ENCODE measurements around the gene BSN. TPM values are rescaled to one million over a fixed set of nuclear protein-coding genes. Genes with fewer than 3 reads are reported as not detected.
A peak's percentile ranks its signal among the peaks of the same experiment; 100 is the strongest.
"Not testable (repeated sequence)": the region's sequence is repeated elsewhere in the genome, so short reads cannot be mapped to it uniquely, and the experiment has no call there.

BSN gene
- polyA plus RNA-seq, 12 donors: 0.43 to 1.5 (median 1.2) TPM; not detected in 1

DNA sequence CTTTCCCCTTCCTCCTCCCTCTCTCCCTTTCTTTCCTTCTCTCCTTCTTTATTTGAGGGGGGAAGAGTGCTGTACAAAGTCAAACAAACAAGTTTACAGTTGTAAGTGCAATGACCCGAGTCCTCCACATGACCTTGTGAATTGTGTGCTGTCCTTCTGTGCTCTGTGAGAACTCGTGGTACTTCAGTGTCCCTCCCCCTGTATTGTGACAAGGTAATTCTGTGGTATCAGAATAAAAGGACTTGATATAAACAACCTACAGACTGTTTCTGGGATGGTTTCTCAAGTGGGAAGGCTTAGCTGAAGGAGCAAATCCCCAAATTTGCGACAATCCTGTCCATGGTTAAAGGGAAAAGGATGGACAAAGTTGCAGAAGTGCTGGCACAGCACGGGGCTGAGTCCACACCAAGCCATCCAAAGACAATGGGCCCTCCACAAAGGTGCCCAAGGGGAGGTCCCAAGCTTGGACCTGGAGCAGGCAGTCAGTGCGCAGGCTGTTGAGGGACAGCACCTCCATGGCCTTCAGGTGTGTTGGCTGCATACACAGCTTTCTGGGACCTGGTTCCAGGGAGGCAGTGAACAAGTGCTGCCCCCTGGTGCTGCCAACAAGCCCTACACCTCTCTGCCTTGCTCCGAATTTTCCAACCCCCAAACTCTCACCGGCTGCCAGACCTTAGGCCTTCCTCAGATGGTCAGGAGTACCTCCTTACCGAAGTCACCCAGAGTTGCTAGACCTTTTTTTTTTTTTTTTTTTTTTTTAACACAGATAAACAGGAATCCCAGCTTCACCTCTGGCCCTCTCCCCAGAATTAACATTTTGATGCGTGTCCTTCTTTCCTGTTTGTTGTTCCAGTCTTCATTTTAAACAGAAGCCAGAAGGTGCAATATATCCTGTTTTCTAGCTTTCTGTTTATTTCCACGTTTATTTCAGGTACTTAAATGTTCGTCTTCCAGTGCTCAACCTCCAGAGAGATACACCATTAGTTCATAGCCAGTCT, 117.3 kb downstream of the BSN start:
- DNase-seq: peak; percentile 63

GRCh38 chr3:49673121-49673714, 118.9 kb downstream of the BSN start:
- DNase-seq: no peak

DNA sequence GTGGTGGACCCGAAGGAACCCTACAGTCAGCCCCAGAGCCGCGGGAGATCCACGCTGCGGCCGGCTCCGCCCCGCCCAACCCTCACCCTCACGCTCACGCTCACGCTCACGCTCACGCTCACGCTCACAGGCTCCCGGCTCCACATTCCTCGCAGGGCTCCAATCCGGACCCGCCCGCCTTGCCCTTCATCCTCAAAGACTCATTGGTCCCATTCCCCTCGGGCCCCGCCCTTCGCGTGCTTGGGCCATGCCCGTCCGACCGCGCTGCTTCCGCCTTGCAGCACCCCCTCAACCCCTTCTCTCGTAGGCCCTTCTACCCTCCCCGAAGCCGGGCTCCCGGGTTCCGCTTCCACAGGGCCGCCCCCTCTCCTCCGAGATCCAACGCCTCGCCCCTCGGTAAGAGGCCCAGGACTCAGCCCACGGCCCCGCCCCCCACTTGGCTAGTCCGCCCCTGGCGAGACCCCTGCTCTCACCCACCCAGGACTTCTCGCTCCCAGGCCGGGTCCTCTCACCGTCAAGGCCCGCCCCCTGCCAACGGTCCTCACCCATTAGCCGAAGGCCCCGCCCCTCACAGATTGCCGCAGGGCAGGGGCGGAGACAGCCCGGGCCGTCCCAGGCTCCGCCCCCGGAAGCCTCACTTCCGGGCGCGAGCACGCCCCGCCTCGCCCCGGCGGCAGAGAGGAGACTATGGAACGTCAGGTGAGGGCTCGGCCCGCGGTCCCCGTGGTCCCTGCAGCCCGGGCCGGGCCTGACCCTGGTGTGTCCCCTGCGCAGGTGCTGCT, 119.6 kb downstream of the BSN start, which contains the start of gene APEH:
APEH (plus strand) TSS at position 637 of the 782 bp plus-strand sequence; CDS start at position 688, 51 bp downstream.
- peak; percentile 92 for DNase-seq

- DNase-seq: peak; percentile 13
These were observed 120.3 kb downstream of the BSN start for GRCh38 chr3:49674497-49674983.

DNA sequence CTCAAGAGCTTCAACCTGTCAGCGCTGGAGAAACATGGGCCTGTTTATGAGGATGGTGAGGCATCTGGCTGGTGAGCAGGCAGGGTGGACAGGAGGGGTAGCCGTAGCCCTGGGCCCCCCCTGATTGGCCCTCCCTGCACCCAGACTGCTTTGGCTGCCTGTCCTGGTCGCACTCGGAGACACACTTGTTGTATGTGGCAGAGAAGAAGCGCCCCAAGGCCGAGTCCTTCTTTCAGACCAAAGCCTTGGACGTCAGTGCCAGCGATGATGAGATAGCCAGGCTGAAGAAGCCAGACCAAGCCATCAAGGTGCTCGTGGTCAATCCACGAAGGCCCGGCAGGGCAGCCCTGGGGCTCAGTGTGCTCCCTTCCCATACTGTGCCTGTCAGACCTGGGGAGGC, 121.6 kb downstream of the BSN start:
- no peak for DNase-seq

DNA sequence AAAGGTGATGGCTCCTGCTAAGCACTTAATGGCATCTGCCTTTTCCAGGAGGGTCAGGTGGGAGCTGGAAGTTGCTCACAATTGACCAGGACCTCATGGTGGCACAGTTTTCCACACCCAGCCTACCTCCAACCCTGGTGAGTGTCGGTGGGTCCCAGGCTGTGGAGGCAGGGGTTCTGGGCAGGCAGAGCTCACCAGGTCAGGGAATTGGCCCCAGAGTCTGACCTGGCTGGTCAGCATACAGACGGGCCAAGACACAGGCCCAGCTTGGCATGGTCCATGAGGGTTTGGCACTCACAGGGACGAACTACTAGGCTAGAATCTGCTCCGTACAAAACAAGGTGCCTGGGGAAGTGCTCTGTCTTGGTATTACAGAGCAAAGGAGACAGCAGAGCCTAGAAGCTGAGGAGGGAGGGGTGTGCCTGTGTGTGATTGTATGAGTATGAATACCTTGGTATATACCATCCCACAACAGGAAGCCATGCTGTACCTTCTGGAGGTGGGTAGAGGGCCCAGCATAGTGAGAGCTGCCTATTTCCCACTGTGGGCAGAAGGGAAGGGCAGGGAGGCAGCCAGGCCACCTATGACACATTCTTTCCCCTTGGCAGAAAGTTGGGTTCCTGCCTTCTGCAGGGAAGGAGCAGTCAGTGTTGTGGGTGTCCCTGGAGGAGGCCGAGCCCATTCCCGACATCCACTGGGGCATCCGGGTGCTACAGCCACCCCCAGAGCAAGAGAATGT, 126.4 kb downstream of the BSN start:
- DNase-seq: no peak

DNA sequence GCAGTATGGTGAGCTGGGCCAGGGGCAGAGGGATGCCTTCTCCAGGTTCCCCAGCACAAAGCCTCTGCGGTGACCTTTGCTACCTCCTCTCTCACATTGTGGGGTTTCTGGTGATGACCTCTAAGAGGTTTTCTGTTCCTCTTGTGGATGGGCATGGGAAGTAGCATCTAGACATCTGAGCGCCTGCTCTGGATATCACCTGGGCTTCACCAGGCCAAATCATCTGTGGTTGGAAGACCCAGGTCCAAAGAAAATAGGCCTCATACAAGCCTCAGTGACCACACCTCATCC, 126.9 kb downstream of the BSN start:
- DNase-seq: no peak

GRCh38 chr3:49681543-49681942, 127.3 kb downstream of the BSN start:
- DNase-seq: no peak

DNA sequence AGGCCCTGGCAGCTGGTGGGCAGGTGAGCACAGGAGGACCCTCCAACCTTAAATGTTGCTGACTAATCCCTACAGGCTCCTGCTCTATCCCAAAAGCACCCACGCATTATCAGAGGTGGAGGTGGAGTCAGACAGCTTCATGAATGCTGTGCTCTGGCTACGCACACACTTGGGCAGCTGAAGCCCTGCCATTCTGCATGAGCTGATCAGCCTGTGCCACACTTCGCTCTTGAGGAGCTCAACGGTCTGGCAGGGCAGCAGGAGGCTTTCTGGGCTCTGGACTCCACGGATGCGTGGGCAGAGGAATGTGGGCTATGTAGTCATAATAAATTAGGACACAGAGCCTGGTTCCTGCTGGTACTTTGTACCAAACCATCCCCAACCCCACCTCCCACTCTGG, 128.9 kb downstream of the BSN start:
- DNase-seq: no peak

GRCh38 chr3:49684453-49684852, 130.2 kb downstream of the BSN start:
- not testable (repeated sequence) for DNase-seq

DNA sequence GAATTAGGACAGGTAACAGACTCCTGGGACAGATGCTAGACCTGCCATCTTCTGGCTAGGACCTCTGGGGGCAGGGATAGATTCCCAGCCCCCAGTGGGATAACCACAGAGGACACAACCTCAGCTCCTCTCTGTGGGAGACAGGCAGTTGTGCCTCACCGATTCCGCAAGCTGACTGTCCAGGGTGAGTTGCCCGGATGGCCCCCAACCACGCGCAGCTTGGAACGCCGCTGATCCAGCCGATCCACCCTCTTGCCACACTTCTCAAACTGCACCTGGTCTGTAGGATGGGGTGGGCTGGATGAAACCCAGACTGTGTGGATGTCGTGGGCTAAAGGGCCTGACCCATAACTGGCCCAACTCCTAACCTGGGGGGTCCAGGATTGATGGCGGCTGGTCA, 130.8 kb downstream of the BSN start:
- not testable (repeated sequence) for DNase-seq

DNA sequence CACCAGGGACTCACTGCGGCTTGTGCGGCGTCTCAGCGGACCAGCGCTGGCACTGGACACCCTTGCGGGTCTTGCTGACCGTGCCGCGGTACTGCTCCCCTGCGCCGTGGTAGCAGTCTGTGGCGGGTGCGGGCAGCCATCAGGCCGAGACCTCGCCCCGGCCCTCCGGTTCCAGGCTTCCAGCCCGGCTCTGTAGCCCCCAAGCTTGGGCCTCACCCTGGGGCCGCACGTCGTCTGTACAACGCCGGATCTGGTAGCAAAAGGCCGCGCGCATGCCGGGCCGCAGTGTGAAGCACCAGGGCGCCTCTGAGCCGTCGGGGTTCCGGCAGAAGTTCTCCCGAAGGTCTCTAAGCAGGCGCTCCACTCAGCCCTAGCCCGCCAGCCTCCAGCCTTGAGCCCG, 131.6 kb downstream of the BSN start:
- not testable (repeated sequence) for DNase-seq

- not testable (repeated sequence) for DNase-seq
These were observed 132.1 kb downstream of the BSN start for GRCh38 chr3:49686346-49686745.

DNA sequence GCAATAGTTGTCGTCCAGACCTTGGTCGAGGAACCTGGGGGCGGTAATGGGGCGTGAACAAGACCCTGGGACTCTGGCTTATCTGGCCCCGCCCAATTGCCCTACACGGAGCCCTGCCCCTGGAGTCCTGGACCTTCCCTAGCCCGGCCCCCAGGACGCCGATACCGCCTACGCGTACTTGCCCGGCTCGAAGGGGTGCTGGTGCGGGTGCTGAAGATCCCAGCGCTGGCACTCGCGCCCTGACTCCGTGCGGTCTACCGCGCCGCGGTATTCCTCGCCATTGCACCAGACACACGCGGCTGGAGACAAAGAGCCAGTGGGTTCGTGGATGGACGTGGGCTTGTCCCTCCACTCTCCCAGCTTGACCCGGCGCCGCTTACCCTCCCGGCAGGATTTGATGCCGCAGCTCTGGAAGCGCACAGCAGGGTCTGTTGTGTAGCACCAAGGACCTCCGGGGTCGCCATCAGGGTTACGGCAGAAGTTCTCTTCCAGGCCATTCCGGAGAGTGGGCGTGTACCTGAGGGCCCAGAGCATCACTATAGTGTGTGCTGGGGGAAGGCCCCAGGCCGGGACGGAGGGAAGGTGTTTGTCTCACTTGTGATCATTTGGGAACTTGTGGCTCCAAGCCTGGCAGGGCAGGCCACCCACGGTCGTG, 132.6 kb downstream of the BSN start:
- DNase-seq: not testable (repeated sequence)

GRCh38 chr3:49687424-49687795, 133.1 kb downstream of the BSN start:
- DNase-seq: not testable (repeated sequence)

DNA sequence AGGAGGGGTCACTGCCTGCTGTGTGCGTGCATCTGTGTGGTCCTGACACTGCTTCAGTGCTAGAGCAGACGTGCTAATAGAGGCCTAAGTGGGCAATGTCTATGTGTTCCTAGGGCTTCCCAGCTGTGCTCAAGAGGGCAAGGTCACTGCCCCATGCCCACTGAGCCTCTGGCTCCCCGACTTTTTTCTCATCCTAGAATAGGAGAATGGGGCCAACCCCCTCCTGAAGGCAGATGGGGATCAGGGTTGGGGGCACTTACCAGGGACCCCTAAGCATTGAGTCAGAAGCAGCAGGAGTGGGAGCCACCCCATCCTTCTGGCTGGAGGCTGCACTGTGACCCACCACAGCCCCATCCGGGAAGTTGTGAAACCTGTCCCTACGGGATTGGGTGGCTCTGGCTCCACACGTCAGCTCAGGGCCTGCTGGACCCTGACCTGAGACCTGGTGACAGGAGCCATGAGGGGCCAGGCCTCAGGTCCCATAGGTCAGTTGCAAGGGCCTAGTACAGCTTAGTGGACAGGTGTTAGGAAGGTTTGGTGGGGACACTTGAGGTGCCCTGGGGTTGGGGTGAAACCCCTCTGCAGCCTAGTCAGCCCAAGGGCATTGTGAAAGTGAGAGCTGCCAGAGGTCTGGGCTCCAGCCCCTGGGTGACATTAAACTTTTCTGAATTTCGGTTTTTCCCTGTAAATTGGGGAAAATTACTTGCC, 134.2 kb downstream of the BSN start:
- not testable (repeated sequence) for DNase-seq

- DNase-seq: peak; percentile 95
These were observed 135.0 kb downstream of the BSN start, which contains the start of the genes MST1 and RNF123 for GRCh38 chr3:49689046-49689907. Gene MST1, minus strand, starts transcription at chr3:49689474. Its CDS starts 783 bp downstream, at chr3:49688691. Gene RNF123, plus strand, starts transcription at chr3:49689557. Its CDS starts 1,609 bp downstream, at chr3:49691166.

DNA sequence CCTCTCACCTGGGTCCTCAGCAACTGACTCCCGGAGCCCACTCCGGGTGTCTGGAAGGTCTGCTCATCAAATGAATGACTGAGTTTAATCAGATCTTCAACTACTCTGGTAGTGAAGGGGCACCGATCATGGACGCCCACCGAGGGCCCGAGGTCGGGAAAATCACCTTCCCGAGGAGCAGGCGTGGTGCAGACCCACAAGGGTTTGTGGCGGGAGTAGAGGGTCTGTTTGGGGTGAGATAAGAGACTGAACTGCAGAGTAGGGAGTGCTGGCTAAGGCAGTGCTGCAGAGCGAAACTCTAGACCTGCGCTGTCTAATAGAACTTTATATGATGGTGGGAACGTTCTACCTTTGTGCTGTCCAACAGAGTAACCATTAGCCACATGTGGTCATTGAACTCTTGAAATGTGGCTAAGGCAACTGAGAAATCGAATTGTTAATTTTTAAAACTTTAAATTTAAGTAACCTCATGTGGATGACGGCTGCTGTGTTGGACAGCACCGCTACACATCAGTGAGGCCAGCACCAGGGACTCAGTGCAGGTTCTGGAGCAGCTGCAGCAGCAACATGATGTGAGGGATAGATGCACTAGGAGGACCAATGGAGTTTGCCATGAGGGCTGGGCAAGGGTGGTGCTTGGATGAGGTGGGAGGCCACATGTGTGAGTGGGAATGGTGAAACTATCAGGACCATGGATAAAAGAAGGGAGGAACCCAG, 135.8 kb downstream of the BSN start:
- DNase-seq: not testable (repeated sequence)

Data from muscle of arm (tissue), 12 donors.